Karpas-422 (cell line): Measurements from ENCODE around the gene COX11. TPM values are rescaled to one million over a fixed set of nuclear protein-coding genes. Genes with fewer than 3 reads are reported as not detected.

ENCODE experiments used
- DNase-seq: peaks from one replicate; pipeline ENCODE4 v3.0.0-alpha.2; 2015
- H2AFZ ChIP-seq: fragments of 200-600 bp; sonication (generic); 2 replicates; pipeline ENCODE4 v1.6.1; 2014; ENCODE audit warnings: antibody characterized with exemption, low read length, mixed read lengths
- H3K27ac ChIP-seq: fragments of 200-600 bp; sonication (generic); 2 replicates; pipeline ENCODE4 v1.5.1; 2014; ENCODE audit warnings: mild to moderate bottlenecking, low read length, moderate library complexity
- H3K27me3 ChIP-seq: fragments of 200-600 bp; sonication (generic); 2 replicates; pipeline ENCODE4 v1.6.1; 2014; ENCODE audit warnings: low read length, mixed read lengths
- H3K36me3 ChIP-seq: fragments of 200-600 bp; sonication (generic); 2 replicates; pipeline ENCODE4 v1.6.1; 2014; ENCODE audit warnings: low read length, mixed read lengths; ENCODE audit not compliant: insufficient read depth
- H3K4me1 ChIP-seq: fragments of 200-600 bp; sonication (generic); 2 replicates; pipeline ENCODE4 v1.6.1; 2014; ENCODE audit warnings: mild to moderate bottlenecking, low read length, mixed read lengths
- H3K4me2 ChIP-seq: fragments of 200-600 bp; sonication (generic); 2 replicates; pipeline ENCODE4 v1.6.1; 2014; ENCODE audit warnings: low read length, low read depth, mild to moderate bottlenecking; ENCODE audit not compliant: poor library complexity, severe bottlenecking
- H3K4me3 ChIP-seq: fragments of 200-600 bp; sonication (generic); 2 replicates; pipeline ENCODE4 v1.5.1; 2014; ENCODE audit warnings: mild to moderate bottlenecking, antibody characterized with exemption, low read length, mixed read lengths
- H3K79me2 ChIP-seq: fragments of 200-600 bp; sonication (generic); 2 replicates; pipeline ENCODE4 v1.6.1; 2014; ENCODE audit warnings: mild to moderate bottlenecking, low read length, mixed read lengths
- H3K9ac ChIP-seq: fragments of 200-600 bp; sonication (generic); 2 replicates; pipeline ENCODE4 v1.6.0; 2014; ENCODE audit warnings: low read length
- H3K9me2 ChIP-seq: fragments of 200-600 bp; sonication (generic), shearing (Covaris generic); replicated peaks from 2 replicates; pipeline ENCODE4 v1.6.0; 2014; ENCODE audit warnings: mild to moderate bottlenecking, low read length, moderate library complexity; ENCODE audit not compliant: insufficient read depth
- H3K9me3 ChIP-seq: fragments of 300-700, 200-600 bp; sonication (generic); 2 replicates; pipeline ENCODE4 v1.6.1; 2014; ENCODE audit warnings: low read length, mixed read lengths
- H4K20me1 ChIP-seq: fragments of 200-600 bp; sonication (generic); 2 replicates; pipeline ENCODE4 v1.6.1; 2014; ENCODE audit warnings: mild to moderate bottlenecking, antibody characterized with exemption, low read length, low read depth; ENCODE audit not compliant: insufficient read depth
- total RNA-seq: library from RNA; depleted of rRNA; stranded (reverse); fragments of >200 nt; shearing (Covaris generic); gene quantifications from 2 replicates; pipeline ENCODE4 v1.2.3, GENCODE V29; 2014; ENCODE audit warnings: low replicate concordance; rRNA removed

The COX11 gene
- total RNA-seq: 67.1 and 143 TPM in 2 replicates

GRCh38 chr17:54968262-54968987 is at the start of gene COX11, which contains the start of gene STXBP4:
Gene COX11 (minus strand): TSS chr17:54968654. CDS start chr17:54968646, 8 bp downstream.
Gene STXBP4 (plus strand): TSS chr17:54968765. CDS start chr17:54986220, 17,455 bp downstream.
- peak within 1 kb of the TSS; percentile 56 for H3K27ac ChIP-seq
- peaks cover 15% of the 10 kb centered on the region; the same call in 1 of the 2 replicates for H3K36me3 ChIP-seq
- peak within 1 kb of the TSS; percentile 98 for H3K4me2 ChIP-seq
- peak within 1 kb of the TSS; percentile 99 for H2AFZ ChIP-seq
- peaks cover 49% of the 10 kb centered on the region for H3K79me2 ChIP-seq
- peak within 1 kb of the TSS; percentile 96 for H3K4me3 ChIP-seq
- H3K27me3 ChIP-seq: no peaks in the 10 kb centered on the region
- H3K9me3 ChIP-seq: no peaks in the 10 kb centered on the region
- peaks cover 4% of the 10 kb centered on the region for H4K20me1 ChIP-seq
- H3K4me1 ChIP-seq: peaks cover 44% of the 10 kb centered on the region
- peak; percentile 98 for DNase-seq
- peak within 1 kb of the TSS; percentile 92 for H3K9ac ChIP-seq
- no peaks in the 10 kb centered on the region for H3K9me2 ChIP-seq

GRCh38 chr17:55005520-55005919 is 37.1 kb upstream of the COX11 start:
- Histone ChIP-seq H3K27ac (no peak overlapping the region), H3K27me3 (no peaks in the 10 kb centered on the region), H3K9ac (no peak overlapping the region), H3K9me3 (no peaks in the 10 kb centered on the region), H3K9me2 (no peaks in the 10 kb centered on the region), H3K4me3 (no peak overlapping the region), H3K4me2 (no peak overlapping the region), H3K36me3 (no peaks in the 10 kb centered on the region), H3K79me2 (no peaks in the 10 kb centered on the region), H4K20me1 (no peaks in the 10 kb centered on the region), H3K4me1 (peaks cover 4% of the 10 kb centered on the region; the same call in 1 of the 2 replicates), H2AFZ (0 out of 2 replicates have a peak overlapping the region, but pooled peaks have one; percentile 1)
- DNase-seq: peak; percentile 72

GRCh38 chr17:55004484-55004883 is 36.0 kb upstream of the COX11 start:
- no peak overlapping the region for H2AFZ ChIP-seq
- H4K20me1 ChIP-seq: no peaks in the 10 kb centered on the region
- no peaks in the 10 kb centered on the region for H3K9me2 ChIP-seq
- H3K9me3 ChIP-seq: no peaks in the 10 kb centered on the region
- no peaks in the 10 kb centered on the region for H3K36me3 ChIP-seq
- H3K9ac ChIP-seq: no peak overlapping the region
- H3K27ac ChIP-seq: no peak overlapping the region
- no peaks in the 10 kb centered on the region for H3K79me2 ChIP-seq
- H3K4me2 ChIP-seq: no peak overlapping the region
- no peak for DNase-seq
- H3K4me1 ChIP-seq: peaks cover 4% of the 10 kb centered on the region; the same call in 1 of the 2 replicates
- H3K27me3 ChIP-seq: no peaks in the 10 kb centered on the region
- H3K4me3 ChIP-seq: no peak overlapping the region

- Histone ChIP-seq H3K9ac (no peak overlapping the region), H3K4me2 (no peak overlapping the region), H3K36me3 (no peaks in the 10 kb centered on the region), H3K27ac (no peak overlapping the region), H3K27me3 (no peaks in the 10 kb centered on the region), H3K9me3 (no peaks in the 10 kb centered on the region), H3K4me3 (no peak overlapping the region), H3K79me2 (no peaks in the 10 kb centered on the region), H2AFZ (no peak overlapping the region), H4K20me1 (no peaks in the 10 kb centered on the region), H3K9me2 (no peaks in the 10 kb centered on the region), H3K4me1 (peaks cover 4% of the 10 kb centered on the region; the same call in 1 of the 2 replicates)
- no peak for DNase-seq
Measured at GRCh38 chr17:55002458-55002857, 34.0 kb upstream of the COX11 start.

GRCh38 chr17:54996441-54996840 is 28.0 kb upstream of the COX11 start:
- H3K9me2 ChIP-seq: no peaks in the 10 kb centered on the region

GRCh38 chr17:54992797-54993639 is 24.6 kb upstream of the COX11 start:
- no peaks in the 10 kb centered on the region for H3K4me1 ChIP-seq
- no peak overlapping the region for H2AFZ ChIP-seq
- no peak overlapping the region for H3K27ac ChIP-seq
- H3K27me3 ChIP-seq: no peaks in the 10 kb centered on the region
- no peaks in the 10 kb centered on the region for H3K9me2 ChIP-seq
- H4K20me1 ChIP-seq: no peaks in the 10 kb centered on the region
- peak; percentile 82 for DNase-seq
- H3K79me2 ChIP-seq: no peaks in the 10 kb centered on the region
- H3K36me3 ChIP-seq: no peaks in the 10 kb centered on the region
- H3K9ac ChIP-seq: no peak overlapping the region
- H3K4me3 ChIP-seq: no peak overlapping the region
- H3K4me2 ChIP-seq: no peak overlapping the region
- H3K9me3 ChIP-seq: no peaks in the 10 kb centered on the region

More at GRCh38 chr17:54996441-54996840, 28.0 kb upstream of the COX11 start:
- no peak for DNase-seq
- no peaks in the 10 kb centered on the region for H3K36me3 ChIP-seq
- no peak overlapping the region for H3K4me3 ChIP-seq
- H3K79me2 ChIP-seq: no peaks in the 10 kb centered on the region
- H3K9ac ChIP-seq: no peak overlapping the region
- no peak overlapping the region for H3K4me2 ChIP-seq
- no peaks in the 10 kb centered on the region for H4K20me1 ChIP-seq
- 0 out of 2 replicates have a peak overlapping the region, but pooled peaks have one; percentile 27 for H2AFZ ChIP-seq
- no peaks in the 10 kb centered on the region for H3K9me3 ChIP-seq
- no peaks in the 10 kb centered on the region for H3K4me1 ChIP-seq
- H3K27me3 ChIP-seq: no peaks in the 10 kb centered on the region
- H3K27ac ChIP-seq: no peak overlapping the region

GRCh38 chr17:54991567-54991966 is 23.1 kb upstream of the COX11 start:
- no peak for DNase-seq
- Histone ChIP-seq H3K79me2 (no peaks in the 10 kb centered on the region), H3K27me3 (no peaks in the 10 kb centered on the region), H3K9me2 (no peaks in the 10 kb centered on the region), H4K20me1 (no peaks in the 10 kb centered on the region), H3K27ac (no peak overlapping the region), H3K9me3 (no peaks in the 10 kb centered on the region), H3K4me1 (no peaks in the 10 kb centered on the region), H3K4me3 (no peak overlapping the region), H3K9ac (no peak overlapping the region), H2AFZ (no peak overlapping the region), H3K4me2 (no peak overlapping the region), H3K36me3 (no peaks in the 10 kb centered on the region)

- no peak for DNase-seq
- H3K27me3 ChIP-seq: no peaks in the 10 kb centered on the region
- H2AFZ ChIP-seq: no peak overlapping the region
- H3K9me3 ChIP-seq: no peaks in the 10 kb centered on the region
- no peaks in the 10 kb centered on the region for H3K4me1 ChIP-seq
- H3K9me2 ChIP-seq: no peaks in the 10 kb centered on the region
- H3K79me2 ChIP-seq: no peaks in the 10 kb centered on the region
- no peaks in the 10 kb centered on the region for H3K36me3 ChIP-seq
- no peak overlapping the region for H3K4me3 ChIP-seq
- no peaks in the 10 kb centered on the region for H4K20me1 ChIP-seq
- H3K4me2 ChIP-seq: no peak overlapping the region
- no peak overlapping the region for H3K27ac ChIP-seq
- H3K9ac ChIP-seq: no peak overlapping the region
Measured at GRCh38 chr17:54990118-54990517, 21.7 kb upstream of the COX11 start.
